ENCODE measurements around the gene HLCS. TPM values are rescaled to one million over a fixed set of nuclear protein-coding genes. Genes with fewer than 3 reads are reported as not detected.

Gene HLCS
- total and polyA plus RNA-seq, 2 of the 4 experiments (the other 2 are of a cell fraction) = 10.6 to 21.0 TPM

- no peak overlapping the region for H3K27ac ChIP-seq (ENCODE audit: insufficient read depth, low read length)
- H3K56ac ChIP-seq (ENCODE audit: extremely low read depth, insufficient read depth, low read length) = no peak overlapping the region
- CTCF ChIA-PET = no interaction called here
- no peaks in the 10 kb centered on the region for H3K9me3 ChIP-seq (ENCODE audit: control insufficient read depth, insufficient read depth, low read length)
- H3K79me1 ChIP-seq (ENCODE audit: low read depth in 1 of 2, low read length in 2 of 2) = no peaks in the 10 kb centered on the region
- no peaks in the 10 kb centered on the region for H3K4me1 ChIP-seq (ENCODE audit: control insufficient read depth, insufficient read depth, low read length)
- in situ Hi-C loops (cut with MboI; ENCODE audit: low sequenced_read_pairs) = no loop called here
- no peak overlapping the region for H2AK5ac ChIP-seq (ENCODE audit: low read depth, low read length)
- no TSS peak for BruUV-seq (replicated peaks)
- no peak overlapping the region for H2BK5ac ChIP-seq (ENCODE audit: low read depth, low read length, poor library complexity, severe bottlenecking)
- no peak overlapping the region for H2AFZ ChIP-seq (replicated peaks; ENCODE audit: low read length, poor library complexity)
- H3K9me1 ChIP-seq (ENCODE audit: insufficient read depth, low read length) = no peaks in the 10 kb centered on the region
- no peak overlapping the region for H3K4ac ChIP-seq (ENCODE audit: low read depth, low read length)
- no peak overlapping the region for H3K9ac ChIP-seq (ENCODE audit: low read depth, low read length)
- no peak overlapping the region for H2AK9ac ChIP-seq (replicated peaks; ENCODE audit: low read depth, low read length, poor library complexity)
- no peak overlapping the region for H4K5ac ChIP-seq (ENCODE audit: low read depth, low read length)
- no peaks in the 10 kb centered on the region for H4K20me1 ChIP-seq (ENCODE audit: insufficient read depth, low read length)
- intact Hi-C loops (cut with micrococcal nuclease) = no loop called here
- no peak overlapping the region for H3K14ac ChIP-seq (replicated peaks; ENCODE audit: low read depth, low read length)
- H3K23ac ChIP-seq (ENCODE audit: low read depth, low read length) = no peak overlapping the region
- WGBS, 2 experiments (ENCODE audit: extremely low coverage in 2 of 2, insufficient read length in 1 of 2) = 80% methylated on average over 1 of the region's 12 CpGs; no CpG with 5 or more reads in 1 of the 2 experiments
- no peak overlapping the region for H3K4me2 ChIP-seq (ENCODE audit: low read depth, low read length)
- H3K27me3 ChIP-seq (ENCODE audit: control insufficient read depth, insufficient read depth, low read length) = peaks cover 33% of the 10 kb centered on the region
- no peak overlapping the region for H2BK20ac ChIP-seq (ENCODE audit: low read depth, low read length)
- DNase-seq (no peak), ATAC-seq (ENCODE audit: low read depth) (no peak)
- H2BK15ac ChIP-seq (ENCODE audit: low read depth, low read length) = no peak overlapping the region
- no peaks in the 10 kb centered on the region for H3K36me3 ChIP-seq (ENCODE audit: control insufficient read depth, insufficient read depth, low read length)
- no peak overlapping the region for H2BK120ac ChIP-seq (ENCODE audit: low read depth, low read length)
- TF ChIP-seq RCOR1 (IDR thresholded peaks at IDR 0.05; ENCODE audit: insufficient replicate concordance, low read length) (no peak), ELK1 (IDR thresholded peaks at IDR 0.05; ENCODE audit: borderline replicate concordance, low read depth, low read length) (no peak), MAZ (IDR thresholded peaks at IDR 0.05; ENCODE audit: borderline replicate concordance, low read depth, low read length) (no peak), RAD21 (IDR thresholded peaks at IDR 0.05; ENCODE audit: low read length) (no peak), FOS (IDR thresholded peaks at IDR 0.05; ENCODE audit: low read depth, low read length) (no peak)
- dilution Hi-C loops (cut with HindIII; ENCODE audit: low sequenced_read_pairs, unreplicated experiment) = no loop called here
- no peak overlapping the region for H4K8ac ChIP-seq (ENCODE audit: low read depth in 2 of 2, low read length in 2 of 2)
- H3K4me3 ChIP-seq (ENCODE audit: insufficient read depth, low read depth, low read length) = no peak overlapping the region
- no peak overlapping the region for H4K91ac ChIP-seq (ENCODE audit: insufficient read depth, low read depth, low read length)
- no peak overlapping the region for H3K18ac ChIP-seq (ENCODE audit: low read depth, low read length)
- POLR2A ChIA-PET (ENCODE audit: unreplicated experiment) = no interaction called here
These were observed 42.3 kb upstream of the HLCS start for GRCh38 chr21:37008724-37009123.

Data from IMR-90 (cell line).